ELF-1 (cell line): ENCODE data around the gene DCUN1D4.
A peak's percentile ranks its signal among the peaks of the same experiment; 100 is the strongest.
"Not testable (repeated sequence)": the region's sequence is repeated elsewhere in the genome, so short reads cannot be mapped to it uniquely, and the experiment has no call there.

ENCODE experiments used
- DNase-seq: peaks from one replicate; pipeline ENCODE4 v3.0.0-alpha.2; 2016; ENCODE audit warnings: low read depth, low spot score

DCUN1D4 gene

GRCh38 chr4:51893402-51893801 is 50.4 kb downstream of the DCUN1D4 start:
- DNase-seq = not testable (repeated sequence)

GRCh38 chr4:51894059-51894645 is 51.2 kb downstream of the DCUN1D4 start:
- DNase-seq = no peak

- DNase-seq = no peak
Measured at GRCh38 chr4:51895158-51895557, 52.2 kb downstream of the DCUN1D4 start.

- DNase-seq = peak; percentile 80
Measured at GRCh38 chr4:51895816-51896408, 53.0 kb downstream of the DCUN1D4 start.

GRCh38 chr4:51901363-51901762 is 58.4 kb downstream of the DCUN1D4 start:
- no peak for DNase-seq

- no peak for DNase-seq
Measured at GRCh38 chr4:51906167-51906958, 63.4 kb downstream of the DCUN1D4 start.

GRCh38 chr4:51907006-51907669 is 64.2 kb downstream of the DCUN1D4 start:
- no peak for DNase-seq

- DNase-seq = no peak
Measured at GRCh38 chr4:51909236-51909703, 66.3 kb downstream of the DCUN1D4 start.

- no peak for DNase-seq
Measured at GRCh38 chr4:51918251-51918650, 75.3 kb downstream of the DCUN1D4 start.

GRCh38 chr4:51923343-51923742 is 80.4 kb downstream of the DCUN1D4 start:
- no peak for DNase-seq

GRCh38 chr4:51925307-51925706 is 82.4 kb downstream of the DCUN1D4 start:
- no peak for DNase-seq

GRCh38 chr4:51930557-51930956 is 87.6 kb downstream of the DCUN1D4 start:
- DNase-seq = no peak

GRCh38 chr4:51931461-51931860 is 88.5 kb downstream of the DCUN1D4 start:
- no peak for DNase-seq

GRCh38 chr4:51932261-51932660 is 89.3 kb downstream of the DCUN1D4 start:
- no peak for DNase-seq

GRCh38 chr4:51932684-51933083 is 89.7 kb downstream of the DCUN1D4 start:
- DNase-seq = no peak

- peak; percentile 58 for DNase-seq
Measured at GRCh38 chr4:51940460-51940859, 97.5 kb downstream of the DCUN1D4 start.

GRCh38 chr4:51942108-51942832 is 99.3 kb downstream of the DCUN1D4 start:
- DNase-seq = no peak

- no peak for DNase-seq
Measured at GRCh38 chr4:51942833-51943215, 99.9 kb downstream of the DCUN1D4 start.

GRCh38 chr4:51943221-51943620 is 100.3 kb downstream of the DCUN1D4 start:
- no peak for DNase-seq

GRCh38 chr4:51958199-51958968 is 115.4 kb downstream of the DCUN1D4 start:
- DNase-seq = no peak

GRCh38 chr4:51960486-51960885 is 117.5 kb downstream of the DCUN1D4 start:
- no peak for DNase-seq
